Liver (tissue), 3 donors: Measurements from ENCODE around the gene PDGFB.

ENCODE experiments used
- CTCF ChIP-seq: fragments of 150-350 bp; IDR thresholded peaks from 2 replicates; pipeline ENCODE4 v1.5.1; 2017; ENCODE audit warnings: improper control_type of control experiment, low read depth, low read length; ENCODE audit not compliant: missing input control
- JUND ChIP-seq, 2 donors: IDR thresholded peaks; 2 replicates each; pipeline ENCODE4 v1.6.1; 2016; ENCODE audit warnings: antibody characterized with exemption in 2 of 2
- RAD21 ChIP-seq, 2 donors: IDR thresholded peaks; 2 replicates each; pipeline ENCODE4 v1.6.1; 2016; ENCODE audit warnings: antibody characterized with exemption in 2 of 2, mild to moderate bottlenecking in 2 of 2
- REST ChIP-seq: IDR thresholded peaks from 2 replicates; pipeline ENCODE4 v1.6.1; 2016; ENCODE audit warnings: antibody characterized with exemption, mild to moderate bottlenecking
- TAF1 ChIP-seq: conservative IDR thresholded peaks from 2 replicates; pipeline ENCODE4 v1.6.1; 2016; ENCODE audit warnings: antibody characterized with exemption, mild to moderate bottlenecking
- YY1 ChIP-seq: IDR thresholded peaks from 2 replicates; pipeline ENCODE4 v1.6.1; 2016; ENCODE audit warnings: antibody characterized with exemption, mild to moderate bottlenecking
- TF ChIP-seq, protein P1 (sequence below): IDR thresholded peaks from 2 replicates; pipeline ENCODE4 v1.6.1; 2016; ENCODE audit warnings: antibody characterized with exemption
- TF ChIP-seq, protein P2 (sequence below): IDR thresholded peaks from 2 replicates; pipeline ENCODE4 v1.6.1; 2016; ENCODE audit warnings: antibody characterized with exemption
- donor health status: healthy.
- donor health status: healthy.

- TF ChIP-seq REST (no peak), CTCF (no peak), RAD21 (IDR thresholded peaks at IDR 0.05) (no peak), TAF1 (no peak), YY1 (no peak), JUND (IDR thresholded peaks at IDR 0.05) (no peak)
- TF ChIP-seq, protein P1, sequence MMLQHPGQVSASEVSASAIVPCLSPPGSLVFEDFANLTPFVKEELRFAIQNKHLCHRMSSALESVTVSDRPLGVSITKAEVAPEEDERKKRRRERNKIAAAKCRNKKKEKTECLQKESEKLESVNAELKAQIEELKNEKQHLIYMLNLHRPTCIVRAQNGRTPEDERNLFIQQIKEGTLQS, result no peak
- TF ChIP-seq, protein P2, sequence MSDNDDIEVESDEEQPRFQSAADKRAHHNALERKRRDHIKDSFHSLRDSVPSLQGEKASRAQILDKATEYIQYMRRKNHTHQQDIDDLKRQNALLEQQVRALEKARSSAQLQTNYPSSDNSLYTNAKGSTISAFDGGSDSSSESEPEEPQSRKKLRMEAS, result no peak
These were observed 19.0 kb upstream of the PDGFB start for GRCh38 chr22:39263626-39264348.
